Activated CD4-positive, alpha-beta T cell treated with anti-CD3 and anti-CD28 coated beads, Interleukin-2, amount 10 ng/mL, durations not matched to agents 24 days and 14 days (primary cell): ENCODE results near the gene HEXD. TPM values are rescaled to one million over a fixed set of nuclear protein-coding genes. Genes with fewer than 3 reads are reported as not detected.

Experiments used
- DNase-seq: peaks from one replicate; pipeline ENCODE4 v3.0.0; 2022
- H3K27ac Mint-ChIP-seq: one replicate; pipeline ENCODE4 v1.8.0; 2022; ENCODE audit warnings: mild to moderate bottlenecking, mixed read lengths
- H3K27me3 Mint-ChIP-seq: one replicate; pipeline ENCODE4 v1.8.0; 2022; ENCODE audit warnings: mixed read lengths
- H3K36me3 Mint-ChIP-seq: one replicate; pipeline ENCODE4 v1.8.0; 2022; ENCODE audit warnings: low read depth, mild to moderate bottlenecking, mixed read lengths
- H3K4me1 Mint-ChIP-seq: one replicate; pipeline ENCODE4 v1.8.0; 2021; ENCODE audit warnings: mixed read lengths
- H3K4me3 Mint-ChIP-seq: one replicate; pipeline ENCODE4 v1.8.0; 2022; ENCODE audit warnings: mild to moderate bottlenecking, moderate library complexity, mixed read lengths
- H3K9me3 Mint-ChIP-seq: one replicate; pipeline ENCODE4 v1.8.0; 2021; ENCODE audit warnings: mixed read lengths
- intact Hi-C: fragments of 100-400 bp; cut with micrococcal nuclease; formaldehyde crosslinking; loops from one replicate; pipeline ENCODE4 v1.15.1; 2023
- total RNA-seq: library from RNA; stranded (reverse); gene quantifications from 2 replicates; pipeline ENCODE4 v1.2.3, GENCODE V29; 2022

HEXD gene
- total RNA-seq, 1 donor from 2014 or later: 36.0 TPM

DNA sequence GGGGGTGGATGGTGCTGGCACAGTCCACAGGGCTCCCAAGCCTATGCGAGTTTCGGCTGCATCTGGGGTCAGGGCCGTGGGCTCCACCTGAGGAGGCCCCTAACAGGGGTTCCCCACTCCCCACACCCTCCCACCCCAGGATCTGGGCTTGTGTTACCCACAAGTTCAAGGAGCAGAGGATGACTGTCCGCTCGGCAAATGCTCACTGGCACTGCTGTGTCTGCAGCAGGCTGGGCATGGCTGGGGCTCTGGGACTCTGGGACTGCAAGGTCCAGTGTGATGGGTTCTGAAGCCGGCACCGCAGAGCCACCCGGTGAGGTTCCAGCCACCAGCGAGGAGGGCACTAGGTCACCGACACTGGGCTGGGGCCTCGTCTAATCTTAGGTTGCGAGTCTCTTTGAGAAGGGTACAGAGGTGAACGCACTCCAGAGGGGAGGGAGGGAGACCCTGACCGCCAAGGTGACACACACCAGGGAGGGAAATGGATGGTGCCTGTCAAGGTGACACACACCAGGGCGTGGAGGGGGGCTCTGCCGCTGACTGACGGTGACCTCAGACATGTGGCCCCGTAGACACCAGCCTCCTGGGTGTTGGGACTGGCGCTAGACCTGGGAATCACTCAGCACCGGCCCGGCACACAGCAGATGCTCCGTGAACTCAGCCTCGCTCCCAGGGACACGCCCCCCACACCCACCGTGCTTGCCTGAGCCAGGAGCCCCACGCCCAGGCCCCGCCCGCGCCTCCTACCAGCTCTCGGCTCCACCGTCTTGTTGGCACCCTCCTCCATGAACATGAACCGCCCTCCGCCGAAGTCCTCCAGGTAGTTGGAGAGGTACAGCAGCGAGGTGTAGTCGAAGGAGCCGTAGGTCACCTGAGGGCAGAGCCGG lies 20.5 kb upstream of the HEXD start:
- Mint-ChIP-seq H3K27ac (no peak overlapping the region), H3K9me3 (no peaks in the 10 kb centered on the region), H3K27me3 (no peaks in the 10 kb centered on the region), H3K4me3 (no peak overlapping the region), H3K36me3 (peaks cover 12% of the 10 kb centered on the region), H3K4me1 (peaks cover 12% of the 10 kb centered on the region)
- intact Hi-C loops: no loop called here
- DNase-seq: no peak

GRCh38 chr17:82399041-82399441 lies 19.1 kb upstream of the HEXD start:
- Mint-ChIP-seq H3K27ac (no peak overlapping the region), H3K4me3 (no peak overlapping the region), H3K27me3 (no peaks in the 10 kb centered on the region), H3K36me3 (peaks cover 21% of the 10 kb centered on the region), H3K9me3 (no peaks in the 10 kb centered on the region), H3K4me1 (peaks cover 13% of the 10 kb centered on the region)
- intact Hi-C loops: no loop called here
- no peak for DNase-seq

- Mint-ChIP-seq H3K9me3 (no peaks in the 10 kb centered on the region), H3K4me1 (peaks cover 11% of the 10 kb centered on the region), H3K27me3 (no peaks in the 10 kb centered on the region), H3K36me3 (peaks cover 23% of the 10 kb centered on the region), H3K4me3 (no peak overlapping the region), H3K27ac (no peak overlapping the region)
- intact Hi-C loops: no loop called here
- no peak for DNase-seq
These were observed 18.5 kb upstream of the HEXD start for GRCh38 chr17:82399601-82400101.

GRCh38 chr17:82400206-82400605 lies 17.9 kb upstream of the HEXD start:
- peaks cover 11% of the 10 kb centered on the region for H3K4me1 Mint-ChIP-seq
- no peak overlapping the region for H3K4me3 Mint-ChIP-seq
- H3K36me3 Mint-ChIP-seq: peaks cover 21% of the 10 kb centered on the region
- intact Hi-C loops: no loop called here
- no peaks in the 10 kb centered on the region for H3K27me3 Mint-ChIP-seq
- DNase-seq: no peak
- no peaks in the 10 kb centered on the region for H3K9me3 Mint-ChIP-seq
- H3K27ac Mint-ChIP-seq: no peak overlapping the region

DNA sequence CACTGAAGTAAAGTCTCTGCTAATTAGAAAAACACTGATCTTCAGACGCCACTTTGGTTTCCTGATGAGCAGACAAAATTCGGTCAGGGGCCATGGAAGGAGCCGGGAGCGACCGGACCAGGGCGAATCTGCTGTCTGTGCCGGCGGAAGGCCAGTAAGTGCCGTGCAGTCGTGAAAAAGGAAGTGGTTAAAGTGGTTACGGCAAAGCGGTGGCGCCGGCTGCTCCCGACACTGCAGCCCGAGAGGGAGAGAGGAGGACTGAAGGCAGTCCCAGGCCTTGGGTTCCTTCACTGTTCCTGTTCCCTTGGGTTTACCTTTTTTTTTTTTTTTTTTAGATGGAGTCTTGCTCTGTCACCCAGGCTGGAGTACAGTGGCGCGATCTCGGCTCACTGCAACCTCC lies 17.3 kb upstream of the HEXD start:
- Mint-ChIP-seq H3K27ac (peak overlapping the region; percentile 66), H3K27me3 (no peaks in the 10 kb centered on the region), H3K4me1 (peaks cover 11% of the 10 kb centered on the region), H3K4me3 (peak overlapping the region; percentile 82), H3K36me3 (peaks cover 23% of the 10 kb centered on the region), H3K9me3 (no peaks in the 10 kb centered on the region)
- peak; percentile 88 for DNase-seq
- intact Hi-C loops: no loop called here

- Mint-ChIP-seq H3K27me3 (no peaks in the 10 kb centered on the region), H3K36me3 (peaks cover 24% of the 10 kb centered on the region), H3K4me1 (peaks cover 16% of the 10 kb centered on the region), H3K4me3 (no peak overlapping the region), H3K27ac (no peak overlapping the region), H3K9me3 (no peaks in the 10 kb centered on the region)
- no peak for DNase-seq
- intact Hi-C loops: no loop called here
These were observed 15.3 kb upstream of the HEXD start for GRCh38 chr17:82402865-82403264.

GRCh38 chr17:82403662-82404660 lies 14.2 kb upstream of the HEXD start:
- no peak for DNase-seq

GRCh38 chr17:82405051-82405450 lies 13.1 kb upstream of the HEXD start:
- no peaks in the 10 kb centered on the region for H3K27me3 Mint-ChIP-seq
- H3K4me3 Mint-ChIP-seq: no peak overlapping the region
- H3K27ac Mint-ChIP-seq: no peak overlapping the region

More at GRCh38 chr17:82403662-82404660, 14.2 kb upstream of the HEXD start:
- H3K36me3 Mint-ChIP-seq: peaks cover 26% of the 10 kb centered on the region
- intact Hi-C loops: no loop called here
- no peak overlapping the region for H3K27ac Mint-ChIP-seq
- no peak overlapping the region for H3K4me3 Mint-ChIP-seq
- H3K4me1 Mint-ChIP-seq: peaks cover 16% of the 10 kb centered on the region
- H3K9me3 Mint-ChIP-seq: no peaks in the 10 kb centered on the region
- H3K27me3 Mint-ChIP-seq: no peaks in the 10 kb centered on the region

DNA sequence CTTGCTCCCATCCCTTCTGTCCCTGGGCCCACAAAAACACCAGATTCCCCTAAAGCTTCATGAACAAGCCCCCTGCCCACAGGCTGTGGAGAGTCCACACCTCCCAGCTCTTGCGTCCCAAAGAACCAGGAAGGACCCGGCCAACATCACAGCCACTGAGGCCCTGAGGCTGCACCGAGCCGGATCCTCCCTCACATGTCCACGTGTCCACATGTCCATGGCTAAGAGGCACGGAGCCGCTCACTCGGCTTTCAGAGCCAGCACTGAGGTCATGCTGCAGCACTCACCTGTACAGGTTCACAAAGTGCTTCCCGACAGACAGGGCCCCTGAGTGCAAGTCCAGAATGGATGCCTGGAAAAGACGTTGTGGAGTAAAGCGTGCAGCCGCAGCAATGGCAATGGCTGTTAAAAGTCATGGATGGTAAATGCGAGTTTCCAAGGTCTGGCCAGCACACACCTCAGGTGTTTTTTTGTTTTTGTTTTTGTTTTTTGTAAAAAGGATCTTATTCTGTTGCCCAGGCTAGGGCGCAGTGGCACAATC lies 11.9 kb upstream of the HEXD start:
- H3K27me3 Mint-ChIP-seq: no peaks in the 10 kb centered on the region
- peaks cover 26% of the 10 kb centered on the region for H3K36me3 Mint-ChIP-seq
- no peaks in the 10 kb centered on the region for H3K9me3 Mint-ChIP-seq
- no peak for DNase-seq
- peaks cover 9% of the 10 kb centered on the region for H3K4me1 Mint-ChIP-seq
- H3K4me3 Mint-ChIP-seq: no peak overlapping the region
- intact Hi-C loops: no loop called here
- H3K27ac Mint-ChIP-seq: no peak overlapping the region

More at GRCh38 chr17:82405051-82405450, 13.1 kb upstream of the HEXD start:
- no peak for DNase-seq
- Mint-ChIP-seq H3K4me1 (peaks cover 16% of the 10 kb centered on the region), H3K36me3 (peaks cover 29% of the 10 kb centered on the region), H3K9me3 (no peaks in the 10 kb centered on the region)
- intact Hi-C loops: no loop called here

GRCh38 chr17:82407255-82407654 lies 10.9 kb upstream of the HEXD start:
- Mint-ChIP-seq H3K36me3 (peaks cover 22% of the 10 kb centered on the region), H3K9me3 (no peaks in the 10 kb centered on the region), H3K27me3 (no peaks in the 10 kb centered on the region), H3K4me1 (peaks cover 6% of the 10 kb centered on the region), H3K27ac (no peak overlapping the region), H3K4me3 (no peak overlapping the region)
- no peak for DNase-seq
- intact Hi-C loops: no loop called here

GRCh38 chr17:82408288-82408937 lies 9.7 kb upstream of the HEXD start:
- H3K4me3 Mint-ChIP-seq: no peak overlapping the region

GRCh38 chr17:82408938-82409318 lies 9.2 kb upstream of the HEXD start:
- intact Hi-C loops: no loop called here
- H3K4me1 Mint-ChIP-seq: peaks cover 5% of the 10 kb centered on the region
- no peaks in the 10 kb centered on the region for H3K27me3 Mint-ChIP-seq
- no peak overlapping the region for H3K27ac Mint-ChIP-seq
- no peak overlapping the region for H3K4me3 Mint-ChIP-seq
- DNase-seq: no peak
- peaks cover 17% of the 10 kb centered on the region for H3K36me3 Mint-ChIP-seq
- no peaks in the 10 kb centered on the region for H3K9me3 Mint-ChIP-seq

More at GRCh38 chr17:82408288-82408937, 9.7 kb upstream of the HEXD start:
- no peak for DNase-seq
- H3K36me3 Mint-ChIP-seq: peaks cover 20% of the 10 kb centered on the region
- intact Hi-C loops: no loop called here
- H3K9me3 Mint-ChIP-seq: no peaks in the 10 kb centered on the region
- peaks cover 5% of the 10 kb centered on the region for H3K4me1 Mint-ChIP-seq
- no peak overlapping the region for H3K27ac Mint-ChIP-seq
- no peaks in the 10 kb centered on the region for H3K27me3 Mint-ChIP-seq

- no peaks in the 10 kb centered on the region for H3K27me3 Mint-ChIP-seq
- intact Hi-C loops: loop anchor here (10.0 kb wide), 1 partner anchor 175 kb away; no protein-coding TSS in a partner anchor
- no peak overlapping the region for H3K4me3 Mint-ChIP-seq
These were observed 8.0 kb upstream of the HEXD start for GRCh38 chr17:82410014-82410716.

More at GRCh38 chr17:82410014-82410716, 8.0 kb upstream of the HEXD start:
- H3K4me1 Mint-ChIP-seq: peaks cover 11% of the 10 kb centered on the region
- H3K27ac Mint-ChIP-seq: no peak overlapping the region
- no peak for DNase-seq
- H3K9me3 Mint-ChIP-seq: no peaks in the 10 kb centered on the region
- peaks cover 18% of the 10 kb centered on the region for H3K36me3 Mint-ChIP-seq
